ENCODE results near the gene F2RL1.

The F2RL1 gene

DNA sequence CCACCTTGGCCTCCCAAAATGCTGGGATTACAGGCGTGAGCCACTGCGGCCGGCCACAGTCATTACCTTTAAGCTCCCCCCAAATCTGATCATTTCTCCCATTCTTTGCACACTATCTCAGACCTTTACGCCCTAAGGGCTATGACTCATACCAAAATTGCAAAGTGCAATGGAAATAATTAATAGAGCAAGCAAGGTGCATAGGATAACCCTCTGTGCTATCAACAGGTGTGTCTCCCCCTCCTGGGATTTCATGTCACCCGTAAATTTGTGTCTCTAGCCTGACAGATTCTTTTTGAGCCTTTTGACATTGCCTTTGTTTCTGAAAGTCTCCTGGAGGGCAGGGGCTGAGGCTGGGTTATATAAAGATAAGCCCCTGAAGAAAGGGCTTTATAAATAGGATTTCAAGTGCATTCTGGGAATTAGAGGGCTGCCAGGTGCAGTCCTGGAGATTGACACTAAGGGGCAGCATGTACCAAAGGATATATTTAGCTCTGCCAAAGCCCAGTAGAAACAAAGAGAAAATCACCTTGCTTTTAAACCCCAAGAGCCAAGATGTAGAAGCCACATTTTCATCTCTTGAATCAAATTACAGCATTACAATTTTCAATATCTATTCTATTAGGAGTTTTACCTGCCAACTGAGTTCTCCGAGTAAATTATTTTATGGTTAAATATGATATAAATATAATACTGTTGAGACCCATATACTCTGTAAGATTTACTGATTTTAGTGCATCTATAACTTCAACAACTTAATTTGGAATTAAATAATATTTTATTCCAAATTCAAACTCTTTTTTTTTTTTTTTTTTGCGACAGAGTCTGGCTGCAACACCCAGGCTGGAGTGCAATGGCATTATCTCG, 49.2 kb downstream of the F2RL1 start:
- Histone ChIP-seq H4K20me1 (no peaks in the 10 kb centered on the region), H3K27me3 (no peaks in the 10 kb centered on the region), H3K4me3 (no peak overlapping the region), H3K4me2 (no peak overlapping the region), H3K9ac (no peak overlapping the region), H3K9me3 (replicated peaks in 1 of 11) (no peaks in the 10 kb centered on the region), H3K4me1 (no peaks in the 10 kb centered on the region; a peak in 1 of 20 replicates), H3K36me3 (no peaks in the 10 kb centered on the region), H3K27ac (no peak overlapping the region)
- no peak for TF ChIP-seq Cebpa-rat (IDR thresholded peaks at IDR 0.05)

DNA sequence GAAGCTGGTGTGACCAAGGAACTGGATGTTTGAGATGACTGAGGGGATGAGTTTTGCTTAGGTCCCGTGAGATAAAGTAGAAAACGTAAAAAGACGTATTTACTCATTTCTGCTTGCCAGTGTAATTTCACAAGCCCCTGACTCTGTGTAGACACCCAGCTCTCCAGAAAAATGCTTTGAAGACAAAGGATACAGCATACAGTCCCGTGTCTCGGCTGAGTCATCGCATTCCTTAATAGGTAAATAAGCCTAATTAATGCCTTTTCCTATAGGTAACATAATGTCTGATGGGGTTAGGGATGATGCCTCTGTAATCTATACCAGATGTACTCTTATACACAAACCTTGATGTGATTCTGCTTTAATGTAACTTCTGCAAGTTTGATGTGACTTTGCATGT, 51.2 kb downstream of the F2RL1 start:
- no peaks in the 10 kb centered on the region for H3K36me3 ChIP-seq
- H3K27me3 ChIP-seq: no peaks in the 10 kb centered on the region
- H4K20me1 ChIP-seq: no peaks in the 10 kb centered on the region
- no peaks in the 10 kb centered on the region for H3K9me3 ChIP-seq (replicated peaks in 1 of 11)
- H3K4me1 ChIP-seq: peaks cover 10 to 16% (median 11%) of the 10 kb centered on the region in 10 experiments
- TF ChIP-seq Cebpa-rat (IDR thresholded peaks at IDR 0.05): no peak
- no peak overlapping the region for H3K27ac ChIP-seq
- no peak overlapping the region for H3K9ac ChIP-seq
- no peak overlapping the region for H3K4me3 ChIP-seq
- H3K4me2 ChIP-seq: no peak overlapping the region

DNA sequence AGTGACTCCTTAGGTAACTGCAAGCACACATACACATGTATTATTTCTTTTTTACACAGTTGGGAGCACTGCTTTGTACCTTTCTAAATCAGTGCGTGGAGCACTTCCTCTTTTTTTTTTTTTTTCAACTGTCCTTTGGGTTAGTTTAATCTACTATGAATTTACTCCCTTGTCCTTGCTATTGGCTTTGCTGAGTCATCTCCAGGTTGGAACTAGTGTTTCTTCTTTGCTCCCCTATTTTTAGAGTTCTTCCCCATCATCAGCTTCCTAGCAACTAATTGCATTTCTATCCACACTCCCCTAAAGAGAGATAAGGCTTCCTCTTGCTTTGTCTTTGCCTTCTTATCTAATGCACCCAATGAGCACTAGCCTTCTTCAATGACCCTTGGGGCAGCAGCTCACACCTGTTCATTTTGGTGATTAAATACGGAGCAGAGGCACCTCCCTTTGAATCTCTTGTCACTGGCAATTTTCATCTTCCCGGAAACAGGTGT, 55.3 kb downstream of the F2RL1 start:
- H3K9ac ChIP-seq: no peak overlapping the region
- H3K27ac ChIP-seq: no peak overlapping the region; a peak in 1 of 22 replicates
- H3K4me1 ChIP-seq: peaks cover 10 to 26% (median 15%) of the 10 kb centered on the region in 10 experiments
- peak overlapping the region; percentile 0 to 70 (median 47); a peak in 21 of 22 replicates for H3K4me2 ChIP-seq
- no peak overlapping the region for H3K4me3 ChIP-seq
- H4K20me1 ChIP-seq: no peaks in the 10 kb centered on the region
- H3K36me3 ChIP-seq: no peaks in the 10 kb centered on the region
- no peaks in the 10 kb centered on the region for H3K9me3 ChIP-seq (replicated peaks in 1 of 11)
- TF ChIP-seq Cebpa-rat (IDR thresholded peaks at IDR 0.05): no peak
- no peaks in the 10 kb centered on the region for H3K27me3 ChIP-seq

Data from BLaER1 treated with 17β-estradiol and CSF1 and Interleukin-3, amounts not matched to agents 10 nM and 100 nM (cell line).